H1 (cell line): Measurements from ENCODE around the gene REEP2. TPM values are rescaled to one million over a fixed set of nuclear protein-coding genes. Genes with fewer than 3 reads are reported as not detected.
A peak's percentile ranks its signal among the peaks of the same experiment; 100 is the strongest.

Experiments
- CHD1 ChIP-seq: IDR thresholded peaks from 2 replicates; pipeline ENCODE4 v1.6.1; 2012; ENCODE audit warnings: low read depth, low read length, improper control_type of control experiment
- GTF2F1 ChIP-seq: IDR thresholded peaks from 2 replicates; pipeline ENCODE4 v1.6.1; 2012; ENCODE audit warnings: low read depth, low read length, improper control_type of control experiment, borderline replicate concordance
- HDAC6 ChIP-seq: IDR thresholded peaks from one replicate; pipeline ENCODE4 v1.7.1; 2012; ENCODE audit warnings: low read depth, mild to moderate bottlenecking, inconsistent platforms, low read length, moderate library complexity
- KDM4A ChIP-seq: IDR thresholded peaks from one replicate; pipeline ENCODE4 v1.7.1; 2012; ENCODE audit warnings: low read depth, mild to moderate bottlenecking, moderate library complexity, low read length, inconsistent platforms; ENCODE audit not compliant: severe bottlenecking
- POLR2AphosphoS5 ChIP-seq: IDR thresholded peaks from 2 replicates; pipeline ENCODE4 v1.6.1; 2011; ENCODE audit warnings: low read depth, low read length
- TAF1 ChIP-seq: IDR thresholded peaks from 2 replicates; pipeline ENCODE4 v1.6.1; 2011; ENCODE audit warnings: mild to moderate bottlenecking, low read depth, low read length
- TCF12 ChIP-seq: IDR thresholded peaks from 2 replicates; pipeline ENCODE4 v1.6.1; 2011; ENCODE audit warnings: low read depth, mild to moderate bottlenecking, low read length
- polyA plus RNA-seq, 7 experiments: library from polyadenylated mRNA; depleted of rRNA in 3 of 7; stranded (reverse) in 5 of 7; unstranded in 2 of 7; fragments of >200 nt in 5 of 7; fragments of 200-250 nt in 2 of 7; gene quantifications; 1 replicate in 5 of 7; 2 replicates in 1 of 7; 4 replicates in 1 of 7; pipeline versions ENCODE4 v1.2.1 to v1.2.3, GENCODE V29; 2011 to 2013; ENCODE audit warnings: missing spikeins in 2 of 7, mixed read lengths in 2 of 7
- total RNA-seq: library from RNA; stranded (reverse); fragmentation: NEBNext Ultra II Directional; extraction: Animal tissue kit (Norgen Biotek cat#: 25700); gene quantifications from 2 replicates; pipeline ENCODE4 v1.2.1, GENCODE V29; 2021
- TF ChIP-seq, protein P1 (sequence below): fragments of 300-600 bp; sonication (generic); IDR thresholded peaks from 2 replicates; pipeline ENCODE4 v1.7.1; 2012; ENCODE audit warnings: low read length, moderate library complexity, mild to moderate bottlenecking, inconsistent platforms; ENCODE audit not compliant: insufficient replicate concordance

Gene REEP2
- total and polyA plus RNA-seq, 2 of the 8 experiments (the other 6 are each of a cell fraction or from before 2014, with no cell fraction given), result 26.5 to 40.2 TPM

DNA sequence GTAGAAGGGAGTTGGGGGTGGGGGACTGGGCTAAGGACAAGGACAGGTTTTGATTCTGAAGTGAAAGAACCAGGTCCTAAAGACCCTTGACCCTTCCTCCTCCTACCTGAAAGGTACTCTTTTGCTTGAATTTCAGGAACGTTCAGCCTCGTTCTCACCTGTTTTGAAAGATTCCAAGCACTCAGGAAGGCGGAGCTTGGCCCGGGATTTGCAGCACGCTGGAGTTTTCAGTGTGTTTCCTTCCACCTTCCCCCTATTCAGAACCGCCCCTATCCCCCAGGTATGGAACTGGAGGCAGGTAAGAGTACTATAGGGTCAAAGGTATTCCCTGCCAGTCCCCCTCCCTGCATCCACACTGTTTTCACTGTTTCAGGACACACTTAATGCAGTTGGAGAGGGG is 33.5 kb downstream of the REEP2 start (continued):
- no peak for TF ChIP-seq TAF1
- TF ChIP-seq TCF12, result no peak
- peak; percentile 42; the same call in 1 of the 2 replicates for TF ChIP-seq POLR2AphosphoS5
- TF ChIP-seq GTF2F1, result no peak
- no peak for TF ChIP-seq HDAC6
- no peak for TF ChIP-seq CHD1
- TF ChIP-seq, protein P1, sequence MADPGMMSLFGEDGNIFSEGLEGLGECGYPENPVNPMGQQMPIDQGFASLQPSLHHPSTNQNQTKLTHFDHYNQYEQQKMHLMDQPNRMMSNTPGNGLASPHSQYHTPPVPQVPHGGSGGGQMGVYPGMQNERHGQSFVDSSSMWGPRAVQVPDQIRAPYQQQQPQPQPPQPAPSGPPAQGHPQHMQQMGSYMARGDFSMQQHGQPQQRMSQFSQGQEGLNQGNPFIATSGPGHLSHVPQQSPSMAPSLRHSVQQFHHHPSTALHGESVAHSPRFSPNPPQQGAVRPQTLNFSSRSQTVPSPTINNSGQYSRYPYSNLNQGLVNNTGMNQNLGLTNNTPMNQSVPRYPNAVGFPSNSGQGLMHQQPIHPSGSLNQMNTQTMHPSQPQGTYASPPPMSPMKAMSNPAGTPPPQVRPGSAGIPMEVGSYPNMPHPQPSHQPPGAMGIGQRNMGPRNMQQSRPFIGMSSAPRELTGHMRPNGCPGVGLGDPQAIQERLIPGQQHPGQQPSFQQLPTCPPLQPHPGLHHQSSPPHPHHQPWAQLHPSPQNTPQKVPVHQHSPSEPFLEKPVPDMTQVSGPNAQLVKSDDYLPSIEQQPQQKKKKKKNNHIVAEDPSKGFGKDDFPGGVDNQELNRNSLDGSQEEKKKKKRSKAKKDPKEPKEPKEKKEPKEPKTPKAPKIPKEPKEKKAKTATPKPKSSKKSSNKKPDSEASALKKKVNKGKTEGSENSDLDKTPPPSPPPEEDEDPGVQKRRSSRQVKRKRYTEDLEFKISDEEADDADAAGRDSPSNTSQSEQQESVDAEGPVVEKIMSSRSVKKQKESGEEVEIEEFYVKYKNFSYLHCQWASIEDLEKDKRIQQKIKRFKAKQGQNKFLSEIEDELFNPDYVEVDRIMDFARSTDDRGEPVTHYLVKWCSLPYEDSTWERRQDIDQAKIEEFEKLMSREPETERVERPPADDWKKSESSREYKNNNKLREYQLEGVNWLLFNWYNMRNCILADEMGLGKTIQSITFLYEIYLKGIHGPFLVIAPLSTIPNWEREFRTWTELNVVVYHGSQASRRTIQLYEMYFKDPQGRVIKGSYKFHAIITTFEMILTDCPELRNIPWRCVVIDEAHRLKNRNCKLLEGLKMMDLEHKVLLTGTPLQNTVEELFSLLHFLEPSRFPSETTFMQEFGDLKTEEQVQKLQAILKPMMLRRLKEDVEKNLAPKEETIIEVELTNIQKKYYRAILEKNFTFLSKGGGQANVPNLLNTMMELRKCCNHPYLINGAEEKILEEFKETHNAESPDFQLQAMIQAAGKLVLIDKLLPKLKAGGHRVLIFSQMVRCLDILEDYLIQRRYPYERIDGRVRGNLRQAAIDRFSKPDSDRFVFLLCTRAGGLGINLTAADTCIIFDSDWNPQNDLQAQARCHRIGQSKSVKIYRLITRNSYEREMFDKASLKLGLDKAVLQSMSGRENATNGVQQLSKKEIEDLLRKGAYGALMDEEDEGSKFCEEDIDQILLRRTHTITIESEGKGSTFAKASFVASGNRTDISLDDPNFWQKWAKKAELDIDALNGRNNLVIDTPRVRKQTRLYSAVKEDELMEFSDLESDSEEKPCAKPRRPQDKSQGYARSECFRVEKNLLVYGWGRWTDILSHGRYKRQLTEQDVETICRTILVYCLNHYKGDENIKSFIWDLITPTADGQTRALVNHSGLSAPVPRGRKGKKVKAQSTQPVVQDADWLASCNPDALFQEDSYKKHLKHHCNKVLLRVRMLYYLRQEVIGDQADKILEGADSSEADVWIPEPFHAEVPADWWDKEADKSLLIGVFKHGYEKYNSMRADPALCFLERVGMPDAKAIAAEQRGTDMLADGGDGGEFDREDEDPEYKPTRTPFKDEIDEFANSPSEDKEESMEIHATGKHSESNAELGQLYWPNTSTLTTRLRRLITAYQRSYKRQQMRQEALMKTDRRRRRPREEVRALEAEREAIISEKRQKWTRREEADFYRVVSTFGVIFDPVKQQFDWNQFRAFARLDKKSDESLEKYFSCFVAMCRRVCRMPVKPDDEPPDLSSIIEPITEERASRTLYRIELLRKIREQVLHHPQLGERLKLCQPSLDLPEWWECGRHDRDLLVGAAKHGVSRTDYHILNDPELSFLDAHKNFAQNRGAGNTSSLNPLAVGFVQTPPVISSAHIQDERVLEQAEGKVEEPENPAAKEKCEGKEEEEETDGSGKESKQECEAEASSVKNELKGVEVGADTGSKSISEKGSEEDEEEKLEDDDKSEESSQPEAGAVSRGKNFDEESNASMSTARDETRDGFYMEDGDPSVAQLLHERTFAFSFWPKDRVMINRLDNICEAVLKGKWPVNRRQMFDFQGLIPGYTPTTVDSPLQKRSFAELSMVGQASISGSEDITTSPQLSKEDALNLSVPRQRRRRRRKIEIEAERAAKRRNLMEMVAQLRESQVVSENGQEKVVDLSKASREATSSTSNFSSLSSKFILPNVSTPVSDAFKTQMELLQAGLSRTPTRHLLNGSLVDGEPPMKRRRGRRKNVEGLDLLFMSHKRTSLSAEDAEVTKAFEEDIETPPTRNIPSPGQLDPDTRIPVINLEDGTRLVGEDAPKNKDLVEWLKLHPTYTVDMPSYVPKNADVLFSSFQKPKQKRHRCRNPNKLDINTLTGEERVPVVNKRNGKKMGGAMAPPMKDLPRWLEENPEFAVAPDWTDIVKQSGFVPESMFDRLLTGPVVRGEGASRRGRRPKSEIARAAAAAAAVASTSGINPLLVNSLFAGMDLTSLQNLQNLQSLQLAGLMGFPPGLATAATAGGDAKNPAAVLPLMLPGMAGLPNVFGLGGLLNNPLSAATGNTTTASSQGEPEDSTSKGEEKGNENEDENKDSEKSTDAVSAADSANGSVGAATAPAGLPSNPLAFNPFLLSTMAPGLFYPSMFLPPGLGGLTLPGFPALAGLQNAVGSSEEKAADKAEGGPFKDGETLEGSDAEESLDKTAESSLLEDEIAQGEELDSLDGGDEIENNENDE, result no peak
- TF ChIP-seq KDM4A, result no peak
